NCI-H748 treated with DMSO at 0.1 percent for 48 hours (cell line): ENCODE measurements around the gene CELSR3.

Source experiments
- DNase-seq: peaks from one replicate; lab custom pipeline; 2025; lab: John Stamatoyannopoulos, UW

Gene CELSR3, protein sequence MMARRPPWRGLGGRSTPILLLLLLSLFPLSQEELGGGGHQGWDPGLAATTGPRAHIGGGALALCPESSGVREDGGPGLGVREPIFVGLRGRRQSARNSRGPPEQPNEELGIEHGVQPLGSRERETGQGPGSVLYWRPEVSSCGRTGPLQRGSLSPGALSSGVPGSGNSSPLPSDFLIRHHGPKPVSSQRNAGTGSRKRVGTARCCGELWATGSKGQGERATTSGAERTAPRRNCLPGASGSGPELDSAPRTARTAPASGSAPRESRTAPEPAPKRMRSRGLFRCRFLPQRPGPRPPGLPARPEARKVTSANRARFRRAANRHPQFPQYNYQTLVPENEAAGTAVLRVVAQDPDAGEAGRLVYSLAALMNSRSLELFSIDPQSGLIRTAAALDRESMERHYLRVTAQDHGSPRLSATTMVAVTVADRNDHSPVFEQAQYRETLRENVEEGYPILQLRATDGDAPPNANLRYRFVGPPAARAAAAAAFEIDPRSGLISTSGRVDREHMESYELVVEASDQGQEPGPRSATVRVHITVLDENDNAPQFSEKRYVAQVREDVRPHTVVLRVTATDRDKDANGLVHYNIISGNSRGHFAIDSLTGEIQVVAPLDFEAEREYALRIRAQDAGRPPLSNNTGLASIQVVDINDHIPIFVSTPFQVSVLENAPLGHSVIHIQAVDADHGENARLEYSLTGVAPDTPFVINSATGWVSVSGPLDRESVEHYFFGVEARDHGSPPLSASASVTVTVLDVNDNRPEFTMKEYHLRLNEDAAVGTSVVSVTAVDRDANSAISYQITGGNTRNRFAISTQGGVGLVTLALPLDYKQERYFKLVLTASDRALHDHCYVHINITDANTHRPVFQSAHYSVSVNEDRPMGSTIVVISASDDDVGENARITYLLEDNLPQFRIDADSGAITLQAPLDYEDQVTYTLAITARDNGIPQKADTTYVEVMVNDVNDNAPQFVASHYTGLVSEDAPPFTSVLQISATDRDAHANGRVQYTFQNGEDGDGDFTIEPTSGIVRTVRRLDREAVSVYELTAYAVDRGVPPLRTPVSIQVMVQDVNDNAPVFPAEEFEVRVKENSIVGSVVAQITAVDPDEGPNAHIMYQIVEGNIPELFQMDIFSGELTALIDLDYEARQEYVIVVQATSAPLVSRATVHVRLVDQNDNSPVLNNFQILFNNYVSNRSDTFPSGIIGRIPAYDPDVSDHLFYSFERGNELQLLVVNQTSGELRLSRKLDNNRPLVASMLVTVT (N-terminal part only)

DNA sequence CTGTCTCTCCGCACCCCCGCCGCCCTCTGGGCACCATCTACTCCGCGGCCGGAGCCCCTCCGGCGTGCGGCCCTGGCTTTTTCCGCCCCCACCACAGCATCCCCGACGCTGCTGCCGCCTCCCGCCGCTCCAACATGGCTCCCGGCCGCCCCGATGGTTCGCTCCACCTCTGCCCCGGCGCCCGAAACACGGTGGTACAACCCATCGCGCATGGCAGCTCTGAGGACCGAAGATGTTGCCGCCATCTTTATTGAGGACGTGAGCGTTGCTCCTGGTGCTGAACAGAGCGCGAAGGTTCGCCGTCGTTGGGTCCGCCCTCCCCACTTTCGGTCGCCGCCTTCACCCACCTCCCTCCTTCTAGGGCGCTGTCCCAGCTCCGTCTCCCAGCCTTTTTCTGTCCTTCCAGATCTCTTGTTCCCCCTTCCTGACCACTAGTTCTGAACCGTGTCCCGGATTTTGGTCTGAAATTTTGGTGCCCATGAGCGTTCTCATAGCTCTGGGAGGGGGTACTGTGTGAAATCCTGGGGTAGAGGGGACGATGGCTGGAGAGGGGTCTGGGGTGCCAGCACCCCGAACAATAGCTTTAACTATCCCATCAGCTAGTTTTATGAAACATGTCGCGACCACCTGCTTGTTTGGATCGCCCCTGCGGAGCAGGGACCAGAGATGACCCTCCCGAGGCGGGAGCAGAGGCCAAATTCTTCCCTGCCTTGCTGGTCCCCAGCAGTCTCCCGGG lies at the start of gene CELSR3:
Gene CELSR3, minus strand, starts transcription at position 134 of the 736 bp plus-strand sequence. CDS start 252 bp downstream, outside the sequence.
- DNase-seq: peak; percentile 49

DNA sequence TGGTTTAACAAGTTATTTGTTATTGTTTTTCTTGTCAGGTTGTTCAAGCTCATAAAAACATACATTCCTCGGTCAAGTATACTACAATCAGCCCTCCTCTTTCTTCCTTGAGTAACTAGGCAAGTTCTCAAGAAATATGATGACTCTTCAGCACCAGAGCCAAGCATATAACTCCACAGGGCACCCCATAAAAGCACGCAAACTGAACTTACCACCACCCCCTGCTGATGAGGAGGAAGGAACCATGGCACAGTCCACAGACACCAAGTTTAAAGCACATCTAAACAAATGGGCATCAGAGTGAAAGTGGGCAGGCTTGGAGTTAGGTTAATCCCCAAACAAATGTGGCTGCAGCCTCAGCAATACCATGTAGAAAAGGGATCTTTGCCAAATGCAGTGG lies 49.0 kb upstream of the CELSR3 start:
- DNase-seq: no peak

DNA sequence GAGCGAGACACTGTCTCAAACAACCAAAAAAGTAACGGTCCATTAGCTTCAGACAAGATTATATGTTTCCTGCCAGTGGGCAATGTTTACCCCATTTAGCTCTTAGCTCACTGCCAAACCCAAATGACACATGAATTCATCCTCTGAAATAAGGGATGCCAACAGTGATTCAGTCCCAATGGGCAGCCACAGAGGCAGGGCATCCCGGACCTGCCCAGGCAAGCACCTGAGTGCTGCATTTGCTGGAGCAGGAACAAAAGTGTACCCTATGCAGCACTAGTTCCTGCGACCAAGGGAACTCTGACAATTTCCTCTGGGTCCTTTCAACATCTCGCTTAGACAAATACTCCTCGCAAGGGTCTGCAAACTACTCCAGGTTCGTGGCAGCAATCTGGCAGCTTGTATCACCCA lies 46.4 kb upstream of the CELSR3 start:
- DNase-seq: no peak

DNA sequence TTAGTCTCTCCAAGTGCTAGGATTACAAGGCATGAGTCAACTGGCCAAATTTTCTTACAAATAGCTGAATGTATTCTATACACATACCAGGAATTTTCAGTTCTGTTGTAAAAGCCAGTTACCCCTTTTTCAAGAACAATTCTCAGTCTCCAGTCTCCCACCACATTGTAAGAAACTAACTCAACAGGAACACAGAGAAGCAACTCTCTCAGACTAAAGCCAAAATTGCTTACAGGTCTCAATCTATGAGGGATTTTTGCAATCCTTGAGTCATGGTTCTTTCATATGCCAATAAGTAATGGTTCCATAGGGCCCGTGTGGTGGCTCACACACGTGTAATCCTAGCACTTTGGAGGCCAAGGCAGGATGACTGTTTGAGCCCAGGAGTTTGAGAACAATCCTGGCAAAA lies 45.8 kb upstream of the CELSR3 start:
- no peak for DNase-seq

DNA sequence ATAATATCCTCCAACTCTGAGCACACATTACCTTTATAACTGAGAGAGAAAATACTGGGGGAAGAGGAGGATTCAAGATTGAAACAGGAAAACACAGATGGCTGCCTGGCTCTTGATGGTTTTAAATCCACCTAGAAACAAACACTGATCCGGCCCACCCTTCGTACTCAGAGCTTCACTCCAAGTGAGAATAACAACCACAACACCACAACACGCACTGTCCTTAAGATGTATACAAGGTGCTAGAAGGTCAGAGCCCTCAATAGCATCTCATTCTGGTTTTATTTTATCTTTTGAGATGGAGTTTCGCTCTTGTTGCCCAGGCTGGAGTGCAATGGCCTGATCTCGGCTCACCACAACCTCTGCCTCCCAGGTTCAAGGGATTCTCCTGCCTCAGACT lies 44.5 kb upstream of the CELSR3 start:
- DNase-seq: no peak

DNA sequence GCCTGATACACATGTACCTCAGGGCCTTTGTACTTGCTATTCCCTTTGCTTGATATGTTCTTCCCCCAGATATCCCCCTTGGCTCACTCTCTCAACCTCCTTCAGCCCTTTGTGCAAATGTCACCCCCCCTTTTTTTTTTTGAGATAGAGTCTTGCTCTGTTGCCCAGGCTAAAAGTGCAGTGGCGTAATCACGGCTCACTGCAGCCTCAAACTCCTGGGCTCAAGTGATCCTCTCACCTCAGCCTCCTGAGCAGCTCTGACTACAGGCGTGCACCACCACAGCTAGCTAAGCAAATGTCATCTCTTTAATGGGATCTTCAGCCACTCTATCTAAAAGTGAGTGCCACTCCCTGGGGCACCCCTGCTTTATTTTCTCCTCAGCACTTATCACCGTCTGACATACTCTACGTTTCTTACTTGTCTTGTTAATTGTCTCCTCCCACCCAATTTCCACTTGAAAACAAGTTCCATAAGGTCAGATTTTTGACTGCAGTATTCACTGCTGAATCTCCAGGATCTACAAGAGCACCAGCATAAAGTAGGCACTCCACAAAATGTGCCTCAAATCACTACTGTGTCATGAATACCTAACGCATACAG lies 39.7 kb upstream of the CELSR3 start:
- no peak for DNase-seq

DNA sequence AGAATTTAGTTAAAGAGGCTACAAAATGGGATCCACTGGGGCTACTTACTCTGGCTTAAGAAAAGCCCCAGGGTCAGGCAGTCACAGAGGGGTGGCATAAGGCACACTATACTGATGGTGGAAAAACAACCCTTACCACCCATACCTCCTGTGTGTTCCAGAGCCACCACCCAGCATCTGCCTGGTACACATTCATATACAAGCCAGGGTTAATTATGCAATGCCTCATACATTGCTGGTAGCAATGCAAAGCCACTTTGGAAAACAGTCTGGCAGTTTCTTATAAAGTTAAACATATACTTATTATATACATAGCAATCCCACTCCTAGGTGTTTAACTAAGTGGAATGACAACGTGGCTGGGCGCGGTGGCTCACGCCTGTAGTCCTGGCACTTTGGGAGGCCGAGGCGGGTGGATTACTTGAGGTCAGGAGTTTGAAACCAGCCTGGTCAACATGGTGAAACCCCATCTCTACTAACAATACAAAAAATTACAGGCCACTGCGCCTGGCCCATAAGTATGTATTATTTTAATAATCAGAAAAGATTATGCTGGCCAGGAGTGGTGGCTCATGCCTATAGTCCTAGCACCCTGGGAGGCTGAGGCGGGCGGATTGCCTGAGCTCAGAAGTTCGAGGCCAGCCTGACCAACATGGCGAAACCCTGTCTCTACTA lies 38.2 kb upstream of the CELSR3 start:
- no peak for DNase-seq

DNA sequence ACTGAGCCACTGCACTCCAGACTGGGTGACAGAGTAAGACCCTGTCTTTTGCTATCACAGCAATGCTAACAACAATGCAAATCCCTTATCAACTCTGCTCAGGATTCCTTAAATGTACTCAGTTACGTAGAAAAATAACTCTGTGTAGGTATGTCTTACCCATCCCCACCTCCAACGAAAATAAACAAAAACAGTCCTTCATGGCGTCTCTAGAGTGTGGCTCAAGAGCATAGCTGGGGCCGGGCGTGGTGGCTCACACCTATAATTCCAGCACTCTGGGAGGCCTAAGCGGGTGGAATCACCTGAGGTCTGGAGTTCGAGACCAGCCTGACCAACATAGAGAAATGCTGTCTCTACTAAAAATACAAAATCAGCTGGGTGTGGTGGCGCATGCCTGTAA lies 36.2 kb upstream of the CELSR3 start:
- no peak for DNase-seq

DNA sequence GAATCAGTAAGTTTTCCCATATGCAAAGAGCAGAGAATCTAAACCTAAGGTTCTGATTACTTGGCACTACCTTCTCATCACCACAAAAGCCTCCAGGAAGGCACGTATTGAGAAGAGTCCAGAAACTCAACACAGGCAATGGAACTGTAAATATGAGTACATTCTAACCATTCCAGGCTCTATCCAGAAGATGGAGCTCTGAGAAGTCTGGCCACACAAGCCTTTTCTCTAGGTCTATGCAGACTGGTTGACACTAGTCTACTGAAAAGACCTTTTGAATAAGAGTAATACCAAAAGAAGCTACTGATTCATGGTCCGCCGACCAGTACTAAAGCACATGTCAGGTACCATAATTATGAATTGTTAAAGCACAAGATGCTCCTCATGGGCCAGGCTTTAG lies 35.3 kb upstream of the CELSR3 start:
- no peak for DNase-seq

DNA sequence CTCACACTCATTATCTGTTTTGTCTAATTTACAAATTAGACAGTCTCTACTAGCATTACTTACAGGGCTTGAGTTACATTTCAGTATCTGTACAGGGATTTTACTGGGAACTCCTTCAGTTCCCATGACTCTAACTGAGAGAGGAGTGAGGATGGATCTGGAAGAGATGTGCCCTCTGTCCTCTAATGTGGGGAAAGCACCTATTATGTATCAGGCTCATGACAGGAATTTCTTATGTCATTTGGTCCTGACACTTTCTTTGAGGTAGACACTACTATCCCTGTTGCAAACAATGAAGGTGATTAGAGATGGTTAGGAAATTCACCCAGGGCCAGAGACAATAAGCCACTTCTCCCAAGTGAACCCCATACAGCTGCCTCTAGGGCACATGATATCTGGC lies 33.9 kb upstream of the CELSR3 start:
- DNase-seq: no peak

DNA sequence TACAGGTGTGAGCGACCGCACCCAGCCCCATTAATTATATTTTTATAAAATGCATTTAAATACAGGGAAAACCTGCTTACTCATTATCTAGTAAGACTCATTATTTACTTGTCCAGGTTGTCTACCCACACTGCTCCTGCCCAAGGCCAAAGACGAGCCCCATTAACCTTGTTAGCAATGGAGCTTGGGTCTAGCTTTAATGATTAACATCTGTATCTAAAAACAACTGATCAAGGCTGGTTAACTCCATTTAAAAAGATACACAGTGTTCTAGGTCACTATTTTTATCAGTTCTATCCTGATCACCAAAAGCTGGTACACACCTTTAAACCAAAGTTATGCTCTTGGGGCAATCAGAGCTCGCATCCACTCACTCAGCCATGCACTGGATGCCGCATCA lies 33.5 kb upstream of the CELSR3 start:
- DNase-seq: no peak

DNA sequence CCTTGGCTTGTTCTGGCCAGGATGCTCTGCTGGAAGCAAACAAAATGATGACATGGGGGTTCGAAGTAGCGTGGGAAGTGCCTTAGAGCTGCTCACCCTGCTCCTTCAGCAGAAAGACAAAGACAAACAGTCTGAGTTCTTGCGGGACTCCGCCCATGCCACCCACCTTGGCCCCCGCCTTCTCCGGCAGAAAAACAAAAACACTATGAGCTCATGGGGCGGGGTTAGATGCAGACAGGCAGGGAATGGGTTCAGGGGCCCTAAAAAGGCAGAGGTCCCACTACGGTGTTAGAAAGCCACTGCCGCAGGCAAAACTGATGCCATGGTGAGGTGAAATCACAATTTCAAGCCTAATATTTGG lies 32.7 kb upstream of the CELSR3 start:
- DNase-seq: no peak

DNA sequence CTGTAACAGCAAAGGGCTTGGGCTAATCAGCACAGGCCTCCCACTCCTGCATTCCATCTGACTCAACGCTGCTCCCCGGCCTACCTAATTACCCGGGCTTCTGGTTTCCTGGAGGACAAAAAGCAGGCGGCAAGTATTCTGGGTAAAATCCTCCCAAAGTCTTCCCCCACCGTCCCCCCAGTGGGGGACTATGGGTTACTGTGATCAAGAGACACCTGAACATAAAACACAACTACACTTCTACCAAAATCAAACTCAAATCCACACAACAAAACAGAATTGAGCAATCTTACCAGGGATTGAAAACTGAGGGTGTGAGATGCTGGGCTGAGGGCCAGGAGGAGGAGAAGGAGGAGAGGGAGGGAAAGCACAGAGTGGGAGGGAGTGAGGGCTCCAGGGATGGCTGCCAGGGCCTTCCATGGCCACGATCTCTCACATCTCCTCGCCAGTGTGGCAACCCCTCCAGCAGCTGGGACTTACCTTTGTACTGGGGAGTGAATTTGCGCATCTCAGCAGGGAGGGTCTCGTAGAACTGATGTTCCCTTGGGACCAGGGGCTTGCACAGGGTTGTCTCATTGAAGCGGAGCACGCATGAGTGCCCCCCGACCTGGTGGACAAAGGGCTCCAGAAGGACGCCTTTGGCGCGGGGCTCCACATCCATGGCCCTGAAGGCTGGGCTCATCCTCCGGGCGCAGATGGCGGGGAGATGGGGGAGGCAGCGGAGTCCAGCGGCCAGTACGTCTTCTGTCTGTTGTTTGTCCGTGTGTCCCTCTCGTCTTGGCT lies 32.1 kb upstream of the CELSR3 start:
- no peak for DNase-seq

DNA sequence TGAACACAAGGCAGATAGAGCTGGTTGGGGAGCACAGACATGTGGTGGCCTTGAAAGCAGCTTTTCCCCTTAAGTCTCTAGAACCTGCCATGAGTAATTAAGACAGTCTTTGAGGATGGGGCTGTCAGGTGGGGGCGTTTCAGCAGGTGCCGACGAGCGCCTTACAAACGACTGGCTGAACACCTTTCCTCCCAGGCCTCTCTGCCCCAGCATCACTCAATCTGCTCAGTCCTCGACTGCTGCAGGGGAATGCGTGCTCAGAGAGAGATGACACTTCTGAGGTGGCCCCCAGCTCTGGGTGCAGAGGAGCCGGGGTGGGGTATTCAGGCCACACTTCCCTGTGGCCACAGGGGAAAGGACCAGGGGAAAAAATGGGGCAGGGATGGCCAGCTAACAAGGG lies 31.1 kb upstream of the CELSR3 start:
- DNase-seq: no peak

DNA sequence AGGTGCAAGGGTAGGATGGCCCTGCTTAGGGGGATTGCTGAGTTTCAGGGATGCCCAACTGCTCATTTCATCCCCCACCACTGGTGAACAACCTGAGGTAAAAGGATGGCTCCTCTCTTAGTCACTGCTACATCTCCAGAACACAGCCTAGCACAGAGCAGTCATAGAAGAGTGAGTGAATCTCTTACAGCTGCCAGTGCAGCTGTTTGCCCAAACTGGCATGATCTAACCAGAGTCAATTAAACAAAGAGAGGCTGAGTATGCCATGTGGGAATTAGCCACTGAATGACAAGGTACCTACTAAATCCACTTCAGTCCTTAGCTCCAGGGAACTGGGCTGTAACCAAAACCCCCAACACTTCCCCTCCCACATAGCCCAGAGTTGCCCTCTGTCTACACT lies 29.9 kb upstream of the CELSR3 start:
- no peak for DNase-seq

DNA sequence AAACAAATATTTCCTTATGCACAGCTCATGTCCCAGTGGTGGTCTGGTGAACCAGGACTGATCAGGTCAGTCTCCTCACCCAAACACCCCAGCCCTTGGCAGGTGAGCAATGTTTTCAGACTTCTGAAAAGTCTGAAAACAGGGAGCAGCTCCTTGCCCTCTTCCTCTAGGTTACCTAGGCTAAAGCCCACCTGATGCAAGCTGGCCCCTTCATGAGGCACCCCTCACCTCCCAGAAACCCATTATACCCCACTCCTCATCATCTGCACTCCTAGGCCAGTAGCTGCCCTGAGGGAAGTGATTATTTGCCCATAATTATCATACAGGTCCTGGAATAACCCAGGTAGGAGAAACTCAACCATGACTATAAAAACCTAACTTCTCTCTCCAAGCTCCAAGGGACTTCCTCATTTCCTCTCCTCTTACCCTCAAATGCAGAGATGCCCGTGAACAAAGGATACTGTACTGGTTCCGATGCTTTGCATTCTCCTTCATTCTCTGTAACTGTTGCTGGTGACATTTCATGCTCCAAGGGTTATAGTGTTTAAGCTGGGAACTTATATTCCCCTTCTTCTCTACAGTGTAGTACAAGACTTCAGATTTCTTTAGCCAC lies 28.3 kb upstream of the CELSR3 start:
- no peak for DNase-seq

DNA sequence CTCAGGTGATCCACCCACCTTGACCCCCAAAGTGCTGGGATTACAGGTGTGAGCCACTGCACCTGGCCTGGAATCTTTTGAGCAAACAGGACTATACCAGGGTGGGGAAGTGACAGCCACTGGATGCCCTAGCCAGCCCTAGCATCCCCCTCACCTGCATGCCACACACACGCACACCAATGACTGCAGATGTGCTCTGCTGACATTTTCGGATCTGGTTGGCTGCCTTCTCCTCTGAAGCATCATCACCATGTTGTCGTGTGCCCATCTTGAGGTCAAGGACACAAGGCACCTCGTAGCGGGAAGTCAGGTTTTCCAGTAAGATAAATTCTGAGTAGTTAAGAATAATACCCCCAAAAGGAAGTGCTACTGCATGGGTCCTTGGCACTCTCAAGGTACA lies 26.7 kb upstream of the CELSR3 start:
- DNase-seq: no peak

DNA sequence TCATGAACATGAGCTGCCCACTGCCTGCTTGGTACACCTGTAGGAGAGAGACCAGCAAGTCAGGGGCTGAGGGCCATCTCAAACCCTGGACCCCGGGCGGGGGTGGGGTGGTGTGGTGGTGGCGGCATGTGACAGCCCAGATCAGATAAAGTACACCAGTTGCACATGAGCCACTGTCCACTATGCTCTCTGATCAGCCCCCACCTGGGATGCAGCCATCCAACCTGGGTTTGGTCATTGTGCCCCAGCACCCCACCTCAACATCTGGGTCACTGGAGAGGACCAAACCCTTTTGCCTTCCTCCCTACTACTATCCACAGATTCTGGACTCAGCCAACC lies 26.0 kb upstream of the CELSR3 start:
- no peak for DNase-seq

DNA sequence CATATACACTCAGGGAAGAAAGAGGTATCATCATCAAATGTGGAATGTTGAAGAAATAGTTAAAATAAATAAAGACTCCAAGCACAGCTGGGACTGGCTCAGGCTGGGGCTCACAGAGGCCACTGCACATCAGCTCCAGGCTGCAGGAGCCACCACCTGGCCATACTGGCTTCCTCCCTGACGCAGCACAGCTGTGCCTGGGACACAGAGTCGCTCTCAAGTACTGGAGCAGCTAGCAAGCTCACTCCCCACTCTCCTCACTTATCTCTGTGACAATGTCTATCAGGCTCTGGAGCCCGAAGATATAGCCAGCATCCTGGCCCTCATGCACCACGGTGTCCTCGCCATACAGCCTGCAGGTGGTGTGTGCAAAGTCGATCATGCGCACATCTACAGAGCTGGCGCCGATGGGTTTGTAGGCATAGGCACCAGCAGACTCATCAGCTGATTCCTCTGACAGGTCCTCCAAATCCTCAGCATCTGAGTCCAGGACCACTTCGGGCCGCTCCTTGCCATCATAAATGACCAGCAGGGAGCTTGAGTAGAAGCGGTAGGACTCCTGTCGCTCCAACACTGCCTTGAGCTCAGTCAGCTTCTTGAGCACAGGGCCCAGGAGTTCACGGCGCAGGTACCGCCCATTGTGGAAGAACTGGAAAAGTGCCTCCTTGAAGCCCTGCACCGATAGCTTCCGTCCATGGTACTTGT lies 25.5 kb upstream of the CELSR3 start:
- DNase-seq: no peak
